Mesendoderm (in vitro differentiated cells): ENCODE data around the gene CCDC32.
"Not testable (repeated sequence)": the region's sequence is repeated elsewhere in the genome, so short reads cannot be mapped to it uniquely, and the experiment has no call there.

Experiments
- DNase-seq: peaks from one replicate; pipeline ENCODE4 v3.0.0; 2013
- H2AK5ac ChIP-seq: 2 replicates; pipeline ENCODE4 v1.6.1; 2013; ENCODE audit warnings: low read length, inconsistent platforms
- H2BK120ac ChIP-seq: 2 replicates; pipeline ENCODE4 v1.6.1; 2013; ENCODE audit warnings: low read depth, mild to moderate bottlenecking, low read length, moderate library complexity, mixed read lengths
- H2BK15ac ChIP-seq: replicated peaks from 2 replicates; pipeline ENCODE4 v1.6.1; 2013; ENCODE audit warnings: low read depth, mild to moderate bottlenecking, moderate library complexity
- H2BK5ac ChIP-seq: 2 replicates; pipeline ENCODE4 v1.6.1; 2013; ENCODE audit warnings: low read length, inconsistent platforms
- H3K18ac ChIP-seq: 2 replicates; pipeline ENCODE4 v1.6.1; 2013; ENCODE audit warnings: mild to moderate bottlenecking, low read length, mixed read lengths
- H3K23ac ChIP-seq: one replicate; pipeline ENCODE4 v1.6.1; 2013; ENCODE audit warnings: low read length
- H3K27ac ChIP-seq: 2 replicates; pipeline ENCODE4 v1.5.1; 2013; ENCODE audit warnings: low read depth, mild to moderate bottlenecking, inconsistent platforms, low read length, moderate library complexity
- H3K27me3 ChIP-seq: 2 replicates; pipeline ENCODE4 v1.6.1; 2013; ENCODE audit warnings: low read length, control low read depth, mild to moderate bottlenecking, inconsistent platforms; ENCODE audit not compliant: insufficient read depth, poor library complexity
- H3K36me3 ChIP-seq: 2 replicates; pipeline ENCODE4 v1.6.1; 2013; ENCODE audit warnings: low read length, inconsistent platforms; ENCODE audit not compliant: control insufficient read depth, insufficient read depth
- H3K4ac ChIP-seq: one replicate; pipeline ENCODE4 v1.6.1; 2013; ENCODE audit warnings: low read depth, mild to moderate bottlenecking, low read length, moderate library complexity
- H3K4me1 ChIP-seq: 2 replicates; pipeline ENCODE4 v1.6.1; 2013; ENCODE audit warnings: low read depth, low read length, inconsistent platforms; ENCODE audit not compliant: control insufficient read depth
- H3K4me2 ChIP-seq: 2 replicates; pipeline ENCODE4 v1.6.1; 2013; ENCODE audit warnings: low read length
- H3K4me3 ChIP-seq: 2 replicates; pipeline ENCODE4 v1.5.1; 2013; ENCODE audit warnings: mild to moderate bottlenecking, low read length
- H3K56ac ChIP-seq: one replicate; pipeline ENCODE4 v1.6.1; 2013; ENCODE audit warnings: low read length
- H3K79me1 ChIP-seq: 2 replicates; pipeline ENCODE4 v1.6.1; 2013; ENCODE audit warnings: low read length, inconsistent platforms
- H3K79me2 ChIP-seq: 2 replicates; pipeline ENCODE4 v1.6.1; 2013; ENCODE audit warnings: mild to moderate bottlenecking, low read length; ENCODE audit not compliant: control insufficient read depth, insufficient read depth
- H3K9ac ChIP-seq: 2 replicates; pipeline ENCODE4 v1.6.1; 2013; ENCODE audit warnings: low read length, inconsistent platforms
- H4K5ac ChIP-seq: one replicate; pipeline ENCODE4 v1.6.1; 2013; ENCODE audit warnings: low read length
- H4K8ac ChIP-seq: one replicate; pipeline ENCODE4 v1.6.1; 2013; ENCODE audit warnings: low read depth, mild to moderate bottlenecking, control low read depth, low read length, moderate library complexity
- WGBS: extraction: QIAGEN DNeasy Blood & Tissue Kit; methylation state at CpG from one replicate; pipeline ENCODE4 v1.1.7; 2013; ENCODE audit warnings: low lambda C conversion rate, missing lambda C conversion rate; ENCODE audit not compliant: insufficient coverage; ENCODE audit errors: extremely low coverage; 5-methylcytosine and 5-hydroxymethylcytosine counted together

The CCDC32 gene

GRCh38 chr15:40578892-40579291, 14.1 kb upstream of the CCDC32 start:
- no peaks in the 10 kb centered on the region for H3K27me3 ChIP-seq
- no peak overlapping the region for H2BK5ac ChIP-seq
- no peak overlapping the region for H3K18ac ChIP-seq
- no peak overlapping the region for H4K5ac ChIP-seq
- no peaks in the 10 kb centered on the region for H3K4me1 ChIP-seq
- no peak overlapping the region for H3K56ac ChIP-seq
- no peak overlapping the region for H3K4me3 ChIP-seq
- H3K27ac ChIP-seq = no peak overlapping the region
- no peak for DNase-seq
- no peak overlapping the region for H2BK15ac ChIP-seq
- no peak overlapping the region for H4K8ac ChIP-seq
- no CpG with 5 or more reads among the region's 4 CpGs for WGBS
- H3K36me3 ChIP-seq = no peaks in the 10 kb centered on the region
- H2AK5ac ChIP-seq = no peak overlapping the region
- no peak overlapping the region for H2BK120ac ChIP-seq
- no peaks in the 10 kb centered on the region for H3K79me1 ChIP-seq
- H3K9ac ChIP-seq = no peak overlapping the region
- no peak overlapping the region for H3K4me2 ChIP-seq
- H3K4ac ChIP-seq = no peak overlapping the region
- H3K79me2 ChIP-seq = no peaks in the 10 kb centered on the region
- no peak overlapping the region for H3K23ac ChIP-seq

GRCh38 chr15:40576914-40577313, 12.1 kb upstream of the CCDC32 start:
- not testable (repeated sequence) for H3K79me1 ChIP-seq, H2BK5ac ChIP-seq, H3K27me3 ChIP-seq, H3K4me2 ChIP-seq, H3K4me1 ChIP-seq, H3K79me2 ChIP-seq, H3K9ac ChIP-seq, DNase-seq, H3K56ac ChIP-seq, H2AK5ac ChIP-seq, H4K5ac ChIP-seq, H3K27ac ChIP-seq, H3K4ac ChIP-seq, H4K8ac ChIP-seq, H3K23ac ChIP-seq, H3K36me3 ChIP-seq, H2BK120ac ChIP-seq, H2BK15ac ChIP-seq, H3K18ac ChIP-seq, H3K4me3 ChIP-seq
- no CpG with 5 or more reads among the region's 5 CpGs for WGBS

- Histone ChIP-seq H3K27me3 (no peaks in the 10 kb centered on the region), H3K27ac (no peak overlapping the region), H3K9ac (no peak overlapping the region), H4K8ac (no peak overlapping the region), H3K18ac (no peak overlapping the region), H3K4me3 (no peak overlapping the region), H3K4me2 (no peak overlapping the region), H2BK5ac (no peak overlapping the region), H3K23ac (no peak overlapping the region), H3K4me1 (peaks cover 3% of the 10 kb centered on the region), H2BK15ac (no peak overlapping the region), H3K79me1 (peaks cover 8% of the 10 kb centered on the region), H3K36me3 (peaks cover 5% of the 10 kb centered on the region), H4K5ac (no peak overlapping the region), H3K4ac (no peak overlapping the region), H2BK120ac (no peak overlapping the region), H3K56ac (no peak overlapping the region), H3K79me2 (peaks cover 7% of the 10 kb centered on the region), H2AK5ac (no peak overlapping the region)
- DNase-seq = no peak
Measured at GRCh38 chr15:40575113-40575512, 10.3 kb upstream of the CCDC32 start.

- no peak within 1 kb of the TSS for H2BK120ac ChIP-seq
- H3K79me1 ChIP-seq = peaks cover 8% of the 10 kb centered on the region
- H3K9ac ChIP-seq = peak within 1 kb of the TSS; percentile 80
- H3K27ac ChIP-seq = no peak within 1 kb of the TSS
- no peak within 1 kb of the TSS for H2BK5ac ChIP-seq
- peak within 1 kb of the TSS; percentile 99 for H4K5ac ChIP-seq
- peak; percentile 97 for DNase-seq
- no peak within 1 kb of the TSS for H3K18ac ChIP-seq
- H3K27me3 ChIP-seq = no peaks in the 10 kb centered on the region
- H3K4me2 ChIP-seq = peak within 1 kb of the TSS; percentile 92
- peak within 1 kb of the TSS; percentile 91 for H3K4me3 ChIP-seq
- H3K56ac ChIP-seq = peak within 1 kb of the TSS; percentile 97
- whole genome bisulfite sequencing = no CpG with 5 or more reads among the region's 62 CpGs
- H3K23ac ChIP-seq = no peak within 1 kb of the TSS
- H2AK5ac ChIP-seq = no peak within 1 kb of the TSS
- peaks cover 5% of the 10 kb centered on the region for H3K36me3 ChIP-seq
- H3K4ac ChIP-seq = no peak within 1 kb of the TSS
- peaks cover 16% of the 10 kb centered on the region for H3K79me2 ChIP-seq
- peak within 1 kb of the TSS; percentile 29 for H4K8ac ChIP-seq
- H2BK15ac ChIP-seq = no peak within 1 kb of the TSS
- peaks cover 3% of the 10 kb centered on the region for H3K4me1 ChIP-seq
Measured at GRCh38 chr15:40569129-40569953, 4.5 kb upstream of the CCDC32 start, which contains the start of gene RPUSD2. TSS of gene RPUSD2 (plus strand) at chr15:40569299. CDS start at chr15:40569338, 39 bp downstream.

- H3K4me2 ChIP-seq = no peak overlapping the region
- H3K18ac ChIP-seq = no peak overlapping the region
- no peak overlapping the region for H2BK15ac ChIP-seq
- H2AK5ac ChIP-seq = no peak overlapping the region
- H3K4me3 ChIP-seq = no peak overlapping the region
- no peak overlapping the region for H4K5ac ChIP-seq
- peaks cover 7% of the 10 kb centered on the region for H3K4me1 ChIP-seq
- WGBS = no CpG with 5 or more reads among the region's 7 CpGs
- no peak overlapping the region for H3K23ac ChIP-seq
- DNase-seq = peak; percentile 75
- H3K4ac ChIP-seq = no peak overlapping the region
- H2BK5ac ChIP-seq = no peak overlapping the region
- H3K36me3 ChIP-seq = peaks cover 1% of the 10 kb centered on the region
- H3K79me1 ChIP-seq = peaks cover 10% of the 10 kb centered on the region
- no peaks in the 10 kb centered on the region for H3K27me3 ChIP-seq
- H3K9ac ChIP-seq = no peak overlapping the region
- H2BK120ac ChIP-seq = no peak overlapping the region
- no peak overlapping the region for H3K56ac ChIP-seq
- no peak overlapping the region for H4K8ac ChIP-seq
- H3K27ac ChIP-seq = no peak overlapping the region
- peaks cover 16% of the 10 kb centered on the region for H3K79me2 ChIP-seq
Measured at GRCh38 chr15:40567111-40567510, 2.3 kb upstream of the CCDC32 start.
